ENCODE data around the gene UBL4A.

UBL4A gene

DNA sequence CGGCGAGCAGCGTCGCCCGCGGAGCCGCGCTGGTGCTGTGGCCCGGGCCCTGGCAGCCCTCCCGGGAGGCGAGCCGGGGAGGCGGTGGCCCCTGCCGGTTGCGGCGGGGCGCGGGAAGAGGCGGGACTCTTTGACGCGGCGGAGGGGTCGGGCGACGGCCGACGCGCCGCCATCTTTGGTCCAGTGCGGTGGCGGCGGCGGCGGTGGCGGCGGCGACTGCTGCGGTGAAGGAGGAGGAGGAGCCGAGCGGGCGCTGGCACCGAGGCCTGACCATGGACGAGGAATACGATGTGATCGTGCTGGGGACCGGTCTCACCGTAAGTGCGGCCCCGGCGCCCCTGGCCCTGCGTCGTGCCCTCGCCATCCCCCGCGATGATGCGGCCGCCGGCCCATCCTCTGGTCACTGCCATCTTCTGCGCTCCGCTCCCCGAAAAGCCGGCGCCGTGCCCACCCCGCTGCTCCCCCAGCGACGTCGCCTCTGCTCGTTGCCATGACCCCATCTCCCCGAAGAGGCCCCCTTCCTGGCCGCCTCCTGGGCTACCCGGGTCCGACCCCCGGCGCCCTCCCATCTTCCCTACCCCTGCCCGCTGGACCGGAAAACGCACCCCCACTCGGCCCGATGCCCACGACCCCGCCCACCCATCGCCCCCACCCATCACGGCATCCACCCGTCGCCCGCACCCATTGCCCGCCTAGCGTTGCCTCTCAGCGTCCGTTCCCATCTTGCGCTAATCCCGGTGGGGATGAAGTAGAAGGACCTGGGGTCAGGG is 49.2 kb downstream of the UBL4A start, which contains the start of gene GDI1:
Gene GDI1, plus strand, starts transcription at position 172 of the 770 bp plus-strand sequence. Its CDS starts 101 bp downstream, at position 273.
- DNase-seq = peak; percentile 50

GRCh38 chrX:154436374-154436982 is 49.9 kb downstream of the UBL4A start:
- DNase-seq = peak; percentile 57

GRCh38 chrX:154435171-154435733 is 51.2 kb downstream of the UBL4A start:
- no peak for DNase-seq

- DNase-seq = no peak
Measured at GRCh38 chrX:154434394-154435168, 51.8 kb downstream of the UBL4A start.

All from CD4-positive, alpha-beta T cell treated with Interferon gamma for 1 hour (primary cell).